ENCODE data around the gene DIAPH2.

Gene DIAPH2

GRCh38 chrX:96824166-96824565 lies 139.5 kb downstream of the DIAPH2 start:
- no peaks in the 10 kb centered on the region for H3K4me1 ChIP-seq (ENCODE audit: control insufficient read depth in 1 of 2, insufficient read depth in 1 of 2, low read depth in 1 of 2, low read length in 1 of 2)
- no peak for TF ChIP-seq CTCF (IDR thresholded peaks at IDR 0.05)
- H3K27ac ChIP-seq, result no peak overlapping the region
- H3K4me3 ChIP-seq (ENCODE audit: low read depth in 1 of 2, low read length in 1 of 2), result no peak overlapping the region
- H3K9me3 ChIP-seq, result no peaks in the 10 kb centered on the region
- H3K27me3 ChIP-seq, result no peaks in the 10 kb centered on the region
- no peaks in the 10 kb centered on the region for H3K36me3 ChIP-seq

GRCh38 chrX:96833333-96833732 lies 148.7 kb downstream of the DIAPH2 start:
- no peaks in the 10 kb centered on the region for H3K36me3 ChIP-seq
- TF ChIP-seq CTCF (IDR thresholded peaks at IDR 0.05), result no peak
- no peaks in the 10 kb centered on the region for H3K27me3 ChIP-seq
- no peaks in the 10 kb centered on the region for H3K9me3 ChIP-seq
- no peak overlapping the region for H3K4me3 ChIP-seq (ENCODE audit: low read depth in 1 of 2, low read length in 1 of 2)
- no peaks in the 10 kb centered on the region for H3K4me1 ChIP-seq (ENCODE audit: control insufficient read depth in 1 of 2, insufficient read depth in 1 of 2, low read depth in 1 of 2, low read length in 1 of 2)
- no peak overlapping the region for H3K27ac ChIP-seq

GRCh38 chrX:96834137-96834536 lies 149.5 kb downstream of the DIAPH2 start:
- no peak for TF ChIP-seq CTCF (IDR thresholded peaks at IDR 0.05)

GRCh38 chrX:96835660-96836289 lies 151.1 kb downstream of the DIAPH2 start:
- Histone ChIP-seq H3K27ac (no peak overlapping the region), H3K27me3 (no peaks in the 10 kb centered on the region), H3K4me1 (ENCODE audit: control insufficient read depth in 1 of 2, insufficient read depth in 1 of 2, low read depth in 1 of 2, low read length in 1 of 2) (no peaks in the 10 kb centered on the region), H3K9me3 (no peaks in the 10 kb centered on the region), H3K36me3 (no peaks in the 10 kb centered on the region), H3K4me3 (ENCODE audit: low read depth in 1 of 2, low read length in 1 of 2) (no peak overlapping the region)
- no peak for TF ChIP-seq CTCF (IDR thresholded peaks at IDR 0.05)

More at GRCh38 chrX:96834137-96834536, 149.5 kb downstream of the DIAPH2 start:
- Histone ChIP-seq H3K27me3 (no peaks in the 10 kb centered on the region), H3K9me3 (no peaks in the 10 kb centered on the region), H3K27ac (no peak overlapping the region), H3K4me1 (ENCODE audit: control insufficient read depth in 1 of 2, insufficient read depth in 1 of 2, low read depth in 1 of 2, low read length in 1 of 2) (no peaks in the 10 kb centered on the region), H3K36me3 (no peaks in the 10 kb centered on the region), H3K4me3 (ENCODE audit: low read depth in 1 of 2, low read length in 1 of 2) (no peak overlapping the region)

- Histone ChIP-seq H3K4me3 (ENCODE audit: low read depth in 1 of 2, low read length in 1 of 2) (no peak overlapping the region), H3K27me3 (no peaks in the 10 kb centered on the region), H3K9me3 (no peaks in the 10 kb centered on the region), H3K27ac (no peak overlapping the region), H3K36me3 (no peaks in the 10 kb centered on the region), H3K4me1 (ENCODE audit: control insufficient read depth in 1 of 2, insufficient read depth in 1 of 2, low read depth in 1 of 2, low read length in 1 of 2) (no peaks in the 10 kb centered on the region)
- TF ChIP-seq CTCF (IDR thresholded peaks at IDR 0.05), result no peak
Observed at GRCh38 chrX:96837808-96838207, 153.2 kb downstream of the DIAPH2 start.

All from neutrophil (primary cell).